GM12892 (cell line): ENCODE results near the gene CBFA2T3.

ENCODE experiments used
- POLR2A ChIP-seq: IDR thresholded peaks from 2 replicates; pipeline ENCODE4 v1.6.1; 2011; ENCODE audit warnings: low read depth, low read length, control low read depth
- TAF1 ChIP-seq: IDR thresholded peaks from 2 replicates; pipeline ENCODE4 v1.6.1; 2011; ENCODE audit warnings: low read depth, mild to moderate bottlenecking, control low read depth, low read length, borderline replicate concordance

DNA sequence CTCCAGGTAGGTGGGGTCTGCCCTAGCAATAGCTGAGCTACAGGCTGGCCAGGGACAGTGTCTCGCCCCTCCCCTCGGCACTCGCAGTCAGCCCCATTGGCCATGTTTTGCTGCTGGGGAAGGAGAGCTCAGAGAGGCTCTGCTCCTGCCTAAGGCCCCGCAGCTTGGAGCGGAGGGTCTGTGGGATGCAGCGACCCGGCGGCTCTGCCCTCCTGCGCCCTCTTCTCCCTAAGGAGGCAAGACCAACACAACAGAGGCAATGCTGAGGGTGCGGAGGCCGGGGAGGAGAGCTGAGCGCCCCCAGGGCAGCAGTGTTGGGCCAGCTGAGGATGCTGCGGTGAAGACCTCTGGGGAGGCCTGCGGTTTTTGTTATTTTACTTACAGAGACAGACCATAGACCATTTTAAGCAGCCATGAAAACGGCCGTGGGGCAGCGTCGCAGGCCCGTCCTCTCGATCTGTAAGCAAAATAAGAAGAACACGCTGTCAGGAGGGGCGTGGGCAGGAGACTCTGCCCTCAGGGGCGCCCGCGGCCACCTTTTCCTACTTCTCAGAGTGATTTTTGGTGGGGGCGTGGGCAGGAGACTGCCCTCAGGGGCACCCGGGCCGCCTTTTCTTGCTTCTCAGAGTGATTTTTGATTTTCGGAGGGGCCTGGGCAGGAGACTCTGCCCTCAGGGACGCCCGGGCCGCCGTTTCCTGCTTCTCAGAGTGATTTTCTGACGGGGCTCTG, 79.1 kb downstream of the CBFA2T3 start:
- TF ChIP-seq POLR2A (no peak), TAF1 (no peak)
